SK-N-MC (cell line): ENCODE data around the gene C4BPA.

Experiments used
- DNase-seq: peaks from one replicate; pipeline ENCODE4 v3.0.0-alpha.2; 2011; ENCODE audit warnings: low read depth, low spot score
- H3K27ac ChIP-seq: fragments of 200-600 bp; sonication (generic); 2 replicates; pipeline ENCODE4 v1.5.1; 2016; ENCODE audit warnings: mixed run types
- H3K36me3 ChIP-seq: fragments of 200-600 bp; sonication (generic); 2 replicates; pipeline ENCODE4 v1.6.1; 2017; ENCODE audit warnings: antibody characterized with exemption, low read length, mixed read lengths; ENCODE audit not compliant: insufficient read depth
- H3K4me3 ChIP-seq: fragments of 200-600 bp; sonication (generic); 2 replicates; pipeline ENCODE4 v1.5.1; 2016
- H3K9ac ChIP-seq: fragments of 200-600 bp; sonication (generic); 2 replicates; pipeline ENCODE4 v1.8.0; 2017; ENCODE audit warnings: mixed run types, mixed read lengths; ENCODE audit not compliant: insufficient read length
- H3K9me3 ChIP-seq: fragments of 200-600 bp; sonication (generic); 2 replicates; pipeline ENCODE4 v1.6.1; 2017; ENCODE audit warnings: low read depth, mild to moderate bottlenecking, antibody characterized with exemption, low read length, moderate library complexity, mixed read lengths
- EZH2 ChIP-seq: fragments of 200-600 bp; sonication (generic); IDR thresholded peaks from one replicate; pipeline ENCODE4 v1.6.1; 2017; ENCODE audit warnings: antibody characterized with exemption
- FOXP2 ChIP-seq: optimal IDR thresholded peaks from 2 replicates; pipeline ENCODE3; 2011; ENCODE audit warnings: mild to moderate bottlenecking, moderate library complexity; ENCODE audit not compliant: insufficient read depth; ENCODE audit errors: extremely low read length, control extremely low read depth
- POLR2AphosphoS5 ChIP-seq: IDR thresholded peaks from 2 replicates; pipeline ENCODE4 v1.6.1; 2012; ENCODE audit warnings: mild to moderate bottlenecking, low read depth, low read length, borderline replicate concordance

The C4BPA gene

GRCh38 chr1:207145401-207146058, 41.5 kb downstream of the C4BPA start:
- no peak overlapping the region for H3K4me3 ChIP-seq
- TF ChIP-seq POLR2AphosphoS5 (no peak), FOXP2 (no peak), EZH2 (no peak)
- no peak overlapping the region for H3K9ac ChIP-seq
- H3K9me3 ChIP-seq, result no peaks in the 10 kb centered on the region
- H3K27ac ChIP-seq, result no peak overlapping the region
- no peaks in the 10 kb centered on the region for H3K36me3 ChIP-seq
- no peak for DNase-seq

GRCh38 chr1:207151920-207152319, 47.9 kb downstream of the C4BPA start:
- no peaks in the 10 kb centered on the region for H3K36me3 ChIP-seq
- TF ChIP-seq POLR2AphosphoS5, result no peak
- TF ChIP-seq FOXP2, result no peak
- no peak for TF ChIP-seq EZH2
- H3K9me3 ChIP-seq, result no peaks in the 10 kb centered on the region
- no peak overlapping the region for H3K9ac ChIP-seq
- no peak for DNase-seq
- H3K4me3 ChIP-seq, result no peak overlapping the region
- H3K27ac ChIP-seq, result no peak overlapping the region

GRCh38 chr1:207152792-207153468, 48.9 kb downstream of the C4BPA start:
- no peak overlapping the region for H3K9ac ChIP-seq
- H3K36me3 ChIP-seq, result no peaks in the 10 kb centered on the region
- TF ChIP-seq EZH2, result no peak
- TF ChIP-seq POLR2AphosphoS5, result no peak
- no peak for TF ChIP-seq FOXP2
- H3K27ac ChIP-seq, result no peak overlapping the region
- DNase-seq, result no peak
- no peak overlapping the region for H3K4me3 ChIP-seq
- no peaks in the 10 kb centered on the region for H3K9me3 ChIP-seq

GRCh38 chr1:207155028-207155427, 51.0 kb downstream of the C4BPA start:
- no peak for TF ChIP-seq POLR2AphosphoS5
- no peak for TF ChIP-seq FOXP2
- no peak for TF ChIP-seq EZH2
- no peak for DNase-seq
- Histone ChIP-seq H3K4me3 (no peak overlapping the region), H3K36me3 (no peaks in the 10 kb centered on the region), H3K27ac (no peak overlapping the region), H3K9ac (no peak overlapping the region), H3K9me3 (no peaks in the 10 kb centered on the region)

GRCh38 chr1:207156095-207156494, 52.1 kb downstream of the C4BPA start:
- Histone ChIP-seq H3K9ac (no peak overlapping the region), H3K36me3 (no peaks in the 10 kb centered on the region), H3K9me3 (no peaks in the 10 kb centered on the region), H3K4me3 (no peak overlapping the region), H3K27ac (no peak overlapping the region)
- no peak for DNase-seq
- TF ChIP-seq POLR2AphosphoS5 (no peak), EZH2 (no peak), FOXP2 (no peak)

- no peak overlapping the region for H3K27ac ChIP-seq
- H3K9me3 ChIP-seq, result no peaks in the 10 kb centered on the region
- no peak overlapping the region for H3K4me3 ChIP-seq
- no peaks in the 10 kb centered on the region for H3K36me3 ChIP-seq
- no peak overlapping the region for H3K9ac ChIP-seq
- no peak for TF ChIP-seq FOXP2
- no peak for TF ChIP-seq POLR2AphosphoS5
- no peak for TF ChIP-seq EZH2
- no peak for DNase-seq
These were observed 52.8 kb downstream of the C4BPA start for GRCh38 chr1:207156826-207157225.

GRCh38 chr1:207164086-207164485, 60.1 kb downstream of the C4BPA start:
- DNase-seq, result no peak
- Histone ChIP-seq H3K36me3 (no peaks in the 10 kb centered on the region), H3K27ac (no peak overlapping the region), H3K9me3 (no peaks in the 10 kb centered on the region), H3K4me3 (no peak overlapping the region), H3K9ac (no peak overlapping the region)
- TF ChIP-seq POLR2AphosphoS5 (no peak), FOXP2 (no peak), EZH2 (no peak)

- H3K9me3 ChIP-seq, result no peaks in the 10 kb centered on the region
- H3K9ac ChIP-seq, result no peak overlapping the region
- no peak overlapping the region for H3K27ac ChIP-seq
- no peak overlapping the region for H3K4me3 ChIP-seq
- no peaks in the 10 kb centered on the region for H3K36me3 ChIP-seq
- TF ChIP-seq POLR2AphosphoS5 (no peak), FOXP2 (no peak), EZH2 (no peak)
- DNase-seq, result no peak
These were observed 68.3 kb downstream of the C4BPA start for GRCh38 chr1:207172321-207172720.
